NCI-H128 (cell line): ENCODE measurements around the gene CLEC18C.
"Not testable (repeated sequence)": the region's sequence is repeated elsewhere in the genome, so short reads cannot be mapped to it uniquely, and the experiment has no call there.

ENCODE experiments used
- DNase-seq: peaks from one replicate; lab custom pipeline; 2025; ENCODE audit not compliant: unreplicated experiment; lab: John Stamatoyannopoulos, UW

The CLEC18C gene

DNA sequence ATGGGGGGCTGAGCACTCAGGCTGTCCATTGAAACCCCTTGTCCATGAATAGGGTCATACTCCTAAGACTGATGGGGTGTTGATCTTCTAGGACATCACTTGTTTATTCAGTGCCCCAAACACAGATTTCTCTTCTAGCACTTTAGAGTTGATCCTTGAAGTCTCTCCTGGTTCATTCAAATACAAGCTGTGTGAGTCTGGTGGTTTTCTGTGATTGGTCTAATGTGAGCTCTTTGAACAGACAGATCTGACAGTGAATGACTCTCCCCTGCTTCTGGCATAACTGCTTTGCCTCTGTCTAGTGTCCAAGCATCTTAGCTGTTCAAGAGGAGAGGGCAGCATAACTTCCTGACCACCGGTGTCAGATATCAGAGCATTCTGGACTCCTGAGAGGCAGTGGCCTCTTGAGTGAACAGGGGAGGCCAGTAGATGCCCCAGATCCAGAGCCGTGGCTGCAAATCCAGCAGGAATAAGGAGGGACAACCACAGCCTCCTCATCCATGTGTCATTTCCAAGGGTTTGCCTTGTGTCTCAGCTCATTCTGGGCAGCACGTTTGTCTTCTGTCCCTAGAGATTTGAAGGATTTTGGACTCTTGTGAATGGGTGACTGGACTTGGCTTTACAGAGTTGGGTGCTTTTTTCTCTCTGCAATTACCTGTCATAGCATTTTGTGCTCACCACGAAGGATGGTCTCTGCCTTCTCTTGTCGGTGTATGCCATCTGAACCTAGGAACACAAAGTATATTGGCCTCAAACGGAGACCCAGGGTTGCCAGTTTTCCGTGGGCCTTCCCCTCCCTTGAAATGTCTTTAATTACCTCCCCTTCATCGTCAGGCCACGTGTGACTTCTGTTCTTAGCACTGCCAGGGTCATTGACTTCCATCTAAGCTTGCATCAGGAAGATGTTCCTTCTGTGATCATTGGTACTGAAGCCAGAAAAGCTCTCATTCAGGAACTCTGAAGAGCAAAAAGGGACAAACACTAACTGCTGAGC is 13.9 kb upstream of the CLEC18C start:
- no peak for DNase-seq

DNA sequence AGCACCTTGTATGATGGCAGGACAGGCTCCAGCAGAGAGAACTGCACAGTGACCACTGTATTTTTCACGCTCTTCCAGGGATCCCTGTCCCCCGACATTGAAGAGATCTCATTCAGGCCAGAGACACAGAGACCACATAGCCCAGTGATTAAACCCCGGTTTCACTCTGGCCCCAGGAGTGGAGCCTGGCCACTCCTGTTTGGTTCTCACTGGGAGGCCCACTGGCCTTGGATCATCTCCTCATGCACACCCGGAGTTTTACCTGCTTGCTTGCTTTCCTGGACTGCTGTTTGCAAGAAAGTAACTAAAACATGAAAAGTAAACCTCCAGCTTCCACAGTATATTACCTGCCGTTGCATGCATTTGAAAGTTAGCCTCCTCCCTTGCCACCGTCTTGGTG is 13.2 kb upstream of the CLEC18C start:
- DNase-seq = no peak

DNA sequence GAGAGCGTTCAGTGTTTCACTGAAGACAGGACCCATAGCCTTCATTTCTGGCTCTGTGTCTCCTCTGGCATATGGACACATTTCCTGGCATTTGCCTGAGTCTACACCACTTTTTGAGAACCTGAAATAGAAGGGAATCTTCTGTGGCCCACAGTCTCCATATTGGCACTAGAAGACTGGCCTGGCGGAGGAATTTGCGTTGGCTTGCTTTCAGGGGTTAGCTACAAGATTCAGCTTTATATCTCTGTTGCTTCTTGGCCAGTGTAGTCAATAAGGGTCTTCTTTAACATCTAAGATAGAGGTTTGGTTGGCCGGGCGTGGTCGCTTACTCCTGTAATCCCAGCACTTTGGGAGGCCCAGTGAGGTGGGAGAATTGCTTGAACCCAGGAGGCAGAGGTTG is 12.8 kb upstream of the CLEC18C start:
- DNase-seq = no peak

GRCh38 chr16:70161350-70161749 is 12.2 kb upstream of the CLEC18C start:
- DNase-seq = no peak

DNA sequence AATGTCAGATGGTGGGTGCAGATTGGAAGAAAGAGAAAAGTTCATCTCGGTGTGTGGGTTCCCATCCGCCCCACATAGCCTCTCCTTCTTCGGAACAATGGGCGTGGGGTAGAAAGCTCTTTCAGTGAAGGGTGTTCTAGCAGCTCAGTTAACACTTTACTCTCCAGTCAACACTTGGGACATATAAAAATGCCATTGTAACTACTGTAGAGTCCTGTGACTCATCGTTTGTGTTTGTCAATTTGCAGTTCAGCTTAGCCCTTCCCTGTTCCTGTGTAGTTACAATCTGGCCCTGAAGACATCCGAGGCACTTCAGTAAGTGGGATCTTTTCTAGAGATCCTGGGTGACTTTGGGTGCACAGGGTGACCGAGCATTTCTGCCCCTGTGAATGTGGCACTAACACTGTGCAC is 11.5 kb upstream of the CLEC18C start:
- no peak for DNase-seq

GRCh38 chr16:70163596-70163995 is 10.0 kb upstream of the CLEC18C start:
- no peak for DNase-seq

- DNase-seq = not testable (repeated sequence)
Measured at GRCh38 chr16:70166688-70167087, 6.9 kb upstream of the CLEC18C start.

DNA sequence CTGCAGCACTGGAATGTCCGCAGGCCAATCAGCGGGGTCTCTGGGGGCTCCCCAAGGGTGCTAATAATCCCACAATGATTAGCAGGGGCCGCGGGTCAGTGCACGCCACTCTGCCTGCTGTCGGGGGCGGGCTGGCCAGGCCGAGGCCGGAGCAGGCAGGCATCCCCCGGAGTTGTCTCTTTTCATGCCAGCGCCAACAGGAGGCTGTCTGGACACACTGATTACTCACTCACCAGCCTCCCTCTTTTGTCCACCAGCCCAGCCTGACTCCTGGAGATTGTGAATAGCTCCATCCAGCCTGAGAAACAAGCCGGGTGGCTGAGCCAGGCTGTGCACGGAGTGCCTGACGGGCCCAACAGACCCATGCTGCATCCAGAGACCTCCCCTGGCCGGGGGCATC is 329 bp downstream of the CLEC18C start:
- not testable (repeated sequence) for DNase-seq

- not testable (repeated sequence) for DNase-seq
Measured at GRCh38 chr16:70174387-70174932, 873 bp downstream of the CLEC18C start.

DNA sequence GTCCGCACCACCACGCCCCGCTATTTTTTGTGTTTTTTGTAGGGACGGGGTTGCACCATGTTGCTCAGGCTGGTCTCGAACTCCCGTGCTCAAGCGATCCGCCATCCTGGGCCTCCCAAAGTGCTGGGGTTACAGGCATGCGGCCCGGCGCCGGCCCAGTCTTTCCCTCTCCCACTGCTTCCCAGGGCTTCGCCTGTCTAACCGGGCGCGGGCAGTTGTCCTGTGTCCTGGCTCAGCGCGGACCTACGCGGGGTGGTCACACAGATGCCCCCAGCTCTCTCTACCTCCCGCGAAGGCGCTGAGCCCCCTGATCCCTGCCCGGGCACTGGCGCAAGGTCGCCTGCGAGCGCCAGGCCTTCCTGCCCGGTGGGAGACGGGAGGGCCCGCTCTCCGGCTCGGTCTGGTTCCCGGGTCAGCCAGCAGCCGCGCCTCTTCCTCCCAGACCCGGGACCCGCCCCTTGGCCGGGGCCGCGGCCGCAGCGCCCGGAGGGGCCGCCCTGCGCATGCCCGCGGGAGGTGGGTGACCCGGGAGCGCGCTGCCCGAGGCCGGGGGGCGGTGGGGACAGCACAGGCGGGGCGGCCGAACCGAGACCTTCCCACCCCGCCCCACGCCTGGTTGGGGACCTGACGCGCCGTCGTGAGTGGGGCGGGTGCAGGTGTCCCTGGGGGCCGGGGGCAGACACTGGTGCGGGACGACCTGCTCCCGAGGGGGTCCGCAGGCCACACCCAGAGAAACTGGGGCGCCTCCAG is 14.4 kb downstream of the CLEC18C start:
- not testable (repeated sequence) for DNase-seq

- not testable (repeated sequence) for DNase-seq
Measured at GRCh38 chr16:70188608-70188915, 15.0 kb downstream of the CLEC18C start.

DNA sequence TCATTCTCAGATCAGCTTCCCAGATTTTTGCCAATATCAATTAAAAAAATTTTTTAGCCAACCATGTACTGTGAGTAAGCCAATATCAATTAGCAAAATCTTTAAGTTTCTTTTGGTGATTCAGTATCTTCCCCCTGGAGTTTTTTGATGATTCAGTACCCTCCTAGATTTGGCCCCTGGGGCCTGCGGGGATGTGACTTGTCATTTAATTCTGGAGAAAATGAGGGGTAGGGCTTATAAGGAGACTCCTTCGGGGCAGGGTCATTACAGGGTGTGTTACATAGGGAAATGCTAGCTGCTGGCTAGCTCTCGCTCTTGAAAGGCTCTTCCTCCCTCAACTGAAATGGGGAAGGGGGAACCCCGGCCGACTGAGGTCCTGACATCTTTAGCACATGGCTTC is 17.0 kb downstream of the CLEC18C start:
- DNase-seq = not testable (repeated sequence)

DNA sequence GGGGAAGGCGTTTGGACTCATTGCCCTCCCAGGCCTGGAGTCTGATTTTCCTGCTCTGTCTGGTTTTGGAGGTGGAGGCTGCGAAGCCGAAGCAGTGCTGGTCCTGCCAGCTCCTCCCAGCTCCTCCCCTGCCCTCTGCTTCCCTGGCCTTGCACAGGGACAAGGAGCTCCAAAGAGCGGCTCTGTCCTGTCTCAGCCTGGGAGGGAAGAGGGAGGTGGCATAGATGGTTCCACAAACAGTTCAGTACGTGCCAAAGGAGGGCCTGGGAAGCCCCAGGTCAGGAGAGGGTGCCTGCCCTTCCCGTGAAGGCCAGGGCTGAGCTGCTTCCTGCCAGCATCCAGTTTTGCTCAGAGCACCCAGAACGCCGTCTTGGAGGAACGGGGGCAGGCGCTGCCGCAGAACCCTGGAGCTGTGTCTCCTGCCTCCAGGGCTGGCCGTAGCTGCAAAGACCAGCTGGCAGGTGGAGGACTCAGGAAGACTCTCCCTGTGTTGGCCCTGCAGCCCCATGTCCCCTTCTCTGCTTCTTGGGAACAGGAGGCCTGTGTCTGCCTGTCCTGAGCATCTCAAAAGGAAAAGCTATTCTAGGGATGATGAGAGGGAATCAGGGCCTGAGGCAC is 23.2 kb downstream of the CLEC18C start:
- DNase-seq = not testable (repeated sequence)

- DNase-seq = not testable (repeated sequence)
Measured at GRCh38 chr16:70197611-70198010, 24.0 kb downstream of the CLEC18C start.

DNA sequence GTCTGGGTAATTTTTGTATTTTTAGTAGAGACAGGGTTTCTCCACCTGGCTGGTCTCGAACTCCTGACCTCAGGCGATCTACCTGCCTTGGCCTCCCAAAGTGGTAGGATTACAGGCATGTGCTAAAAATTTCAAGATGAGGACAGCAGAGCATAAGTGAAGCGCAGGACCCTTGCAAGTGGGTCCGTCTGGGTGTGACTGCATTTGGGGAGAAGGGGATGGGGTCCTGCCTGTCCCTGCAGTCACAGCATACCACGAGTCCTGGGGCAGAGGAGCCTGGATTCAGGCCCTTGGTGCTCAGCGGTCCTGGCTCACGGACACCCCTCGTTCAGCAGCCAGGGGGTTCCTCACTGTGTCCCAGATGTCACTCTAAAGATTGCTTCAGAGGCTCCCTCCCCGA is 24.6 kb downstream of the CLEC18C start:
- not testable (repeated sequence) for DNase-seq

GRCh38 chr16:70198666-70199065 is 25.1 kb downstream of the CLEC18C start:
- not testable (repeated sequence) for DNase-seq

DNA sequence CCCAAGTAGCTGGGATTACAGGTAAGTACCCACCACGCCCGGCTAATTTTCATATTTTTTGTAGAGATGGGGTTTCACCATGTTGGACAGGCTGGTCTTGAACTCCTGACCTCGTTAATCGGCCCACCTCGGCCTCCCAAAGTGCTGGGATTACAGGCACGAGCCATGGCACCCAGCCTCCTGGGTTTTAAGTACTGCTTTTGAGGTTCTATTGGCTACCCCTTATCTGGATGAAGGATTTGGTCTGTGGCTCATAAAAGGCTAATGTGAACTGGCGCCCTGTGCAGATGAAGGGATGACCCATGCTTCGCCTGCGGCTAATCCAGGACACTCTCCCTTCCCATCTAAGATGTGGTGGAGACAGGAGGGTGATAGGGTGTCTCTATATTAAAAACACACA is 25.6 kb downstream of the CLEC18C start:
- DNase-seq = not testable (repeated sequence)

GRCh38 chr16:70200063-70200462 is 26.5 kb downstream of the CLEC18C start:
- not testable (repeated sequence) for DNase-seq

- not testable (repeated sequence) for DNase-seq
Measured at GRCh38 chr16:70203508-70203907, 29.9 kb downstream of the CLEC18C start.

GRCh38 chr16:70204010-70204409 is 30.4 kb downstream of the CLEC18C start:
- DNase-seq = not testable (repeated sequence)
